OCI-LY7 (cell line): Measurements from ENCODE around the gene MYO9A.

Experiments
- EZH2phosphoT487 ChIP-seq: fragments of 200-600 bp; sonication (generic); IDR thresholded peaks from 2 replicates; pipeline ENCODE4 v1.6.1; 2018; ENCODE audit warnings: low read depth, borderline replicate concordance, mild to moderate bottlenecking, mixed run types, antibody characterized with exemption, low read length, moderate library complexity, mixed read lengths
- TF ChIP-seq, protein P1 (sequence below): fragments of 200-600 bp; sonication (generic); conservative IDR thresholded peaks from 2 replicates; pipeline ENCODE4 v1.5.1; 2014; ENCODE audit warnings: mild to moderate bottlenecking, antibody characterized with exemption, low read length, moderate library complexity, mixed read lengths

DNA sequence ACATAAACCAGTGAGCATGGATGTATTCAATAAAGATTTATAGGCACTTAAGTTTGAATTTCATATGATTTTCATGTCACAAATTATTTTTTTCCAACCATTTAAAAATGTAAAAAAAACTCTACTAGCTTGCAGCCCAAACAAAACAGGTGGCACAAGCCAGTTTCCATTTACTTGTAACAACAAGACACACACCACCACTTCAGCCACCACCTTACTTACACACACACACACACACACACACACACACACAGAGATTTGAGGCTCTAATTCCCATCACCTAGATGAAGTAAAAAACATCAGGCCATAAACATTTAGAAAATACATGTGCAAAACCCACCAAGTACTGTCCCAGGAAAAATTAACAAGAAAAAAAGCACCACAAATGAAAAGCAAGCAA is 25.3 kb downstream of the MYO9A start:
- TF ChIP-seq, protein P1, sequence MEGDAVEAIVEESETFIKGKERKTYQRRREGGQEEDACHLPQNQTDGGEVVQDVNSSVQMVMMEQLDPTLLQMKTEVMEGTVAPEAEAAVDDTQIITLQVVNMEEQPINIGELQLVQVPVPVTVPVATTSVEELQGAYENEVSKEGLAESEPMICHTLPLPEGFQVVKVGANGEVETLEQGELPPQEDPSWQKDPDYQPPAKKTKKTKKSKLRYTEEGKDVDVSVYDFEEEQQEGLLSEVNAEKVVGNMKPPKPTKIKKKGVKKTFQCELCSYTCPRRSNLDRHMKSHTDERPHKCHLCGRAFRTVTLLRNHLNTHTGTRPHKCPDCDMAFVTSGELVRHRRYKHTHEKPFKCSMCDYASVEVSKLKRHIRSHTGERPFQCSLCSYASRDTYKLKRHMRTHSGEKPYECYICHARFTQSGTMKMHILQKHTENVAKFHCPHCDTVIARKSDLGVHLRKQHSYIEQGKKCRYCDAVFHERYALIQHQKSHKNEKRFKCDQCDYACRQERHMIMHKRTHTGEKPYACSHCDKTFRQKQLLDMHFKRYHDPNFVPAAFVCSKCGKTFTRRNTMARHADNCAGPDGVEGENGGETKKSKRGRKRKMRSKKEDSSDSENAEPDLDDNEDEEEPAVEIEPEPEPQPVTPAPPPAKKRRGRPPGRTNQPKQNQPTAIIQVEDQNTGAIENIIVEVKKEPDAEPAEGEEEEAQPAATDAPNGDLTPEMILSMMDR: no peak
- TF ChIP-seq EZH2phosphoT487: no peak
